22Rv1 (cell line): Measurements from ENCODE around the gene BCL11B.

Experiments
- H3K27ac ChIP-seq: fragments of 450-650 bp; 2 replicates; pipeline ENCODE4 v1.5.1; 2017
- ZFX ChIP-seq: fragments of 450-650 bp; IDR thresholded peaks from 2 replicates; pipeline ENCODE4 v1.6.1; 2017; ENCODE audit warnings: antibody characterized with exemption, borderline replicate concordance
- TF ChIP-seq, protein P1 (sequence below): fragments of 450-650 bp; IDR thresholded peaks from 2 replicates; pipeline ENCODE4 v1.5.1; 2017; ENCODE audit warnings: mild to moderate bottlenecking

The BCL11B gene

DNA sequence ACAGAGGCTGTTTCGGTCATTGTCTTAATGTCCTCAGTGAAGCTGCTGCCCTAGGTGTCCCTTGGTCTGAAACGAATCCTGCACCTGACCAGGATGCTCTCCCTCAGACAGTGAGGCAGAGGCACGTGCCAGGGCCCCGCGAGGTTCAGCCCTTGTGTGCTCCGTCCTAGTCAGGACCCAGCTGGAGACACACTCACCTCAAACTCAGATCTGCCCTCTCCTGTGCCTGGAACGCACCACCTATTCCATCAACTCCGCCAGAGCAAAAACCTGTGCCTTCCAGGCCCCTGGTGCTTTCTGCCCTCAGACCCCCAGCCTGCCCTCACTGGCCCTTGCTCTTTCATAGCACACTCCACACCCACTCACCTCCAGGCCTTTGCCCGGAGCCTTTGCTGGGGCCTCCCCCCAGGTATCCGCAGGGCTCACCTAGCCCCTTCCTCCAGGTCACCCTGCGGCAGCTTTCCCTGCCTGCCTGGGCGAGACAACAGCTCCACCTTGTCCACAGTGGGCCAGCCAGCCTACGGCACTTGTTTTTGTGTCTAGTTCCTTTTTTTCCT lies 150.6 kb downstream of the BCL11B start:
- no peak for TF ChIP-seq ZFX
- TF ChIP-seq, protein P1, sequence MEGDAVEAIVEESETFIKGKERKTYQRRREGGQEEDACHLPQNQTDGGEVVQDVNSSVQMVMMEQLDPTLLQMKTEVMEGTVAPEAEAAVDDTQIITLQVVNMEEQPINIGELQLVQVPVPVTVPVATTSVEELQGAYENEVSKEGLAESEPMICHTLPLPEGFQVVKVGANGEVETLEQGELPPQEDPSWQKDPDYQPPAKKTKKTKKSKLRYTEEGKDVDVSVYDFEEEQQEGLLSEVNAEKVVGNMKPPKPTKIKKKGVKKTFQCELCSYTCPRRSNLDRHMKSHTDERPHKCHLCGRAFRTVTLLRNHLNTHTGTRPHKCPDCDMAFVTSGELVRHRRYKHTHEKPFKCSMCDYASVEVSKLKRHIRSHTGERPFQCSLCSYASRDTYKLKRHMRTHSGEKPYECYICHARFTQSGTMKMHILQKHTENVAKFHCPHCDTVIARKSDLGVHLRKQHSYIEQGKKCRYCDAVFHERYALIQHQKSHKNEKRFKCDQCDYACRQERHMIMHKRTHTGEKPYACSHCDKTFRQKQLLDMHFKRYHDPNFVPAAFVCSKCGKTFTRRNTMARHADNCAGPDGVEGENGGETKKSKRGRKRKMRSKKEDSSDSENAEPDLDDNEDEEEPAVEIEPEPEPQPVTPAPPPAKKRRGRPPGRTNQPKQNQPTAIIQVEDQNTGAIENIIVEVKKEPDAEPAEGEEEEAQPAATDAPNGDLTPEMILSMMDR: no peak
- no peak overlapping the region for H3K27ac ChIP-seq

DNA sequence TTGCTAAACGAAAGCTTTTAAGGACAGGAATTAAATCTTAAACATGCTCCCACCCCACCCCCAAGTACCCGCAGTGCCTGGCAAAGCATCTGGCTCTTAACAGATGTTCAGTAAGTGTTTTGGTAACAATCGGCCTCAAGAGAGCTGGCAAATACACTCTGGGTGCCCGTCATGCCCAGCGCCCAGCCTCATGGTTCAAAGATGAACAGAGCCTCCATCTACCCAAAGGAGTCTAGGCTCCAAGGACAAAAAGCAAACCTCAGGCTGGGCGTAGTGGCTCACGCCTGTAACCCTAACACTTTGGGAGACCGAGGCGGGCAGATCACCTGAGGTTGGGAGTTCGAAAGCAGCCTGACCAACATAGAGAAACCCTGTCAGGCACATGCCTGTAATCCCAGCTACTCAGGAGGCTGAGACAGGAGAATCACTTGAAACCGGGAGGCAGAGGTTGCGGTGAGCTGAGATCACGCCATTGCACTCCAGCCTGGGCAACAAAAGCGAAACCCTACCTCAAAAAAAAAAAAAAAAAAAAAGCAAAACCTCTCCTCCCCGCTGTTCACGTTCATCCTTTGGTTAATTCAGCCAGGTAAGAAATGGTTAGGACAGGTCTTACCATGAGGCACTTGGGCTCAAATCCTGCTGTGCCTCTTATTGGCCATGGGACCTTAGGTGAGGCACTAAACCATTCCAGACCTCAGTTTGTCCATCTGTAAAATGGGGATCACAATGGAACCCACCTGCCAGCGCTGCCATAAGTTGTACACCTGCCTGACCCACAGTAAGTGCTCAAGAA lies 151.3 kb downstream of the BCL11B start:
- TF ChIP-seq, protein P1: no peak
- no peak for TF ChIP-seq ZFX
- no peak overlapping the region for H3K27ac ChIP-seq

DNA sequence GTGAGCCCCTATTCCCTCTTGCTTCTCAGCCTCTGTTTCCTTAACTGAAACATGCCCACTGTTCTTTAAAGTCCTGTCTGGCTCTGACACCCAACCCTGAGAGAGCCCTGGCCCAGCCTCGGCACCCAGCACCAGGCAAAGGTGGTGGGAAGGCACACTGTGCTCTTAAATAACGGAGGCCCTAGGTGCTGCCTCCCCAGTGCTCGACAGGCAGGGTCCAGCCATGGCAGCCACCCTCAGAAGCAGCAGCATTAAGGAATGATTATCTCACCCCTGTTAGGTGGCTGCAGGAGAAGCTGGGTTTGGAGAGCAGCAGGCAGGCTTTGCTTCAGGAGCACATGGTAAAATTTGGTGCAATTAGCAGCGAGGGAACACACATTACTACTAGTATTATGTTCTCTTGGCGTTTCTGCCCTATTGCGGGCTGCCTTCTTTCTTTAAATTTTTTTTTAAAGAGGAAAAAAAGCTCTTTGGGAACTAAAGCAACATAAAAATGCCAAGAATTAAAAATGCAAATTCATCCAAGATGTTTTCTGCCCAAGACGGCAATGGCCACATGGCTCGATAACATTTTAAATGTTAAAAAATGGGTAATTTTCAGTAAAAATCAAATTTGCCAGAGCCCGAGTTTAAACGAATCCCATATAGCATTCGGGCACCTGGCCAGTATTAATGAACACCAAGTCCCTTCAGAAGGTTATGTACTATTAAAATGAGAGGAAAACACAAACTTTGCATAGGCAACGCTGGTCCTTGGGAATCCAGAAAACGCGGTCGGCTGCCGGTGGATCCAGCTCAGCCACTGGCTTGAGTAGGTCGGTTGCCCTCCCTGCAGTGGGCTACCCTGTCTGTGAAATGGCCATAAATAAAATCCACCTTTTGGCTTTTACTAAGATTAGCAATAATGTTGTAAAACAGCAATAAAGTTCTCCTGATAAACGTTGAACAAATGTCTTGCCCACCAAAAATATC lies 152.2 kb downstream of the BCL11B start:
- no peak overlapping the region for H3K27ac ChIP-seq
- TF ChIP-seq, protein P1: no peak
- TF ChIP-seq ZFX: no peak
